ENCODE results near the gene MESD. TPM values are rescaled to one million over a fixed set of nuclear protein-coding genes. Genes with fewer than 3 reads are reported as not detected.
A peak's percentile ranks its signal among the peaks of the same experiment; 100 is the strongest.

The MESD gene
- total and polyA plus RNA-seq, 9 of the 15 experiments (the other 6 are each of a cell fraction or from before 2014, with no cell fraction given): 11.3 to 39.7 (median 22.8) TPM

DNA sequence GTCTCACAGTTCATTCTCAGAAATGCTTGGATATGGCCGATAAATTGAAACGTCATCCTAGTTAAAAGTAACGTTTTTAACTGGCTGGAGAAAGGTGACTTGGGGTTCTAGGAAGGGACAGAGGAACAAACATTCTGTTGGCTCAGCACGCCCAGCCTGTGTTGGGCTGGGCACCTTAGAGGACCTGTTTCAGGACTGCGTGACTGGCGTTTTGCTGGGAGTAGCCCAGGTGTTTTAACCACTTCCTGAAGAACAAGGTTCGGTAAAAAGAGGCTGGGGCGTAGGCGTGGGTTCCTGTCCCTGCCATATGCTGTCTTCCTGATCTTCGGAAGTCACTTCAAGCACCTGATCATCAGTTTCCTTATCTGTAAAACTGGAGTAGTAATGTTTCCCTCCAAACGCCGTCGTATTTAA, 10.0 kb upstream of the MESD start:
- peak; percentile 32 to 79 (median 44) for DNase-seq (ENCODE audit: extremely low read depth in 1 of 4, low spot score in 3 of 4)
- intact Hi-C loops (cut with micrococcal nuclease) (loop anchor here (2.0 to 5.0 kb wide), 2 partner anchors 107 to 153 kb away; no protein-coding TSS in a partner anchor), in situ Hi-C loops (cut with MboI) (loop anchor here (5.0 kb wide), 1 partner anchor 103 kb away; no protein-coding TSS in a partner anchor)
- POLR2A ChIA-PET: interaction anchor here (1.5 to 1.7 kb wide), 2 partner anchors 11 to 16 kb away, joined by 4 read pairs; no protein-coding TSS in a partner anchor
- CTCF ChIA-PET (ENCODE audit: low intra/inter-chr PET ratio): interaction anchor here (0.6 kb wide), 1 partner anchor 22 kb away, joined by 6 read pairs; no protein-coding TSS in a partner anchor
- H3K36me3 ChIP-seq (ENCODE audit: control insufficient read depth, insufficient read depth, low read length): peaks cover 13% of the 10 kb centered on the region; the same call in 1 of the 3 replicates
- no peaks in the 10 kb centered on the region for H3K9me3 ChIP-seq (replicated peaks; ENCODE audit: control insufficient read depth, insufficient read depth, low read depth, low read length)
- H4K20me1 ChIP-seq (replicated peaks; ENCODE audit: control insufficient read depth, insufficient read depth, low read length): no peaks in the 10 kb centered on the region
- peak overlapping the region; percentile 79 for H2AFZ ChIP-seq (ENCODE audit: low read depth, low read length)
- peak overlapping the region; percentile 62 to 88; a peak in 3 of 4 replicates for H3K9ac ChIP-seq (ENCODE audit: insufficient read depth in 1 of 2, low read depth in 2 of 2, low read length in 2 of 2)
- H3K9me1 ChIP-seq (ENCODE audit: control insufficient read depth, insufficient read depth, low read length): no peaks in the 10 kb centered on the region
- no peaks in the 10 kb centered on the region for H3K27me3 ChIP-seq (ENCODE audit: control insufficient read depth in 2 of 2, insufficient read depth in 2 of 2, low read length in 2 of 2)
- peak overlapping the region; percentile 86 for H3K4me2 ChIP-seq (ENCODE audit: insufficient read depth, low read length)
- peaks cover 12 to 31% of the 10 kb centered on the region in 2 experiments for H3K4me1 ChIP-seq (replicated peaks in 1 of 2; ENCODE audit: control insufficient read depth in 2 of 2, insufficient read depth in 2 of 2, low read length in 2 of 2)
- peaks cover 43% of the 10 kb centered on the region for H3K79me2 ChIP-seq (ENCODE audit: control insufficient read depth, insufficient read depth, low read length)
- peak; percentile 33 for ATAC-seq
- peak overlapping the region; percentile 92 for H3K27ac ChIP-seq (ENCODE audit: extremely low read depth, low read depth, low read length)
- peak overlapping the region; percentile 90 for H3K4me3 ChIP-seq
- no TSS peak for BruUV-seq (replicated peaks)
- 1% methylated on average over 13 of the region's 13 CpGs for WGBS (ENCODE audit: insufficient coverage, low coverage, missing lambda C conversion rate)
- peak; percentile 73 for FAIRE-seq
- TF ChIP-seq, protein P1, sequence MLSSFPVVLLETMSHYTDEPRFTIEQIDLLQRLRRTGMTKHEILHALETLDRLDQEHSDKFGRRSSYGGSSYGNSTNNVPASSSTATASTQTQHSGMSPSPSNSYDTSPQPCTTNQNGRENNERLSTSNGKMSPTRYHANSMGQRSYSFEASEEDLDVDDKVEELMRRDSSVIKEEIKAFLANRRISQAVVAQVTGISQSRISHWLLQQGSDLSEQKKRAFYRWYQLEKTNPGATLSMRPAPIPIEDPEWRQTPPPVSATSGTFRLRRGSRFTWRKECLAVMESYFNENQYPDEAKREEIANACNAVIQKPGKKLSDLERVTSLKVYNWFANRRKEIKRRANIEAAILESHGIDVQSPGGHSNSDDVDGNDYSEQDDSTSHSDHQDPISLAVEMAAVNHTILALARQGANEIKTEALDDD (IDR thresholded peaks at IDR 0.05): peak; percentile 67
- peak in 1 of 2 experiments; percentile 91; a peak in 2 of 4 replicates for TF ChIP-seq ETV6 (IDR thresholded peaks at IDR 0.05; ENCODE audit: borderline replicate concordance in 1 of 2, low read depth in 2 of 2, low read length in 1 of 2)
- no peak for TF ChIP-seq ETV6 (CRISPR knock-in tag; IDR thresholded peaks at IDR 0.05; ENCODE audit: borderline replicate concordance)
- TF ChIP-seq CXXC5 (CRISPR knock-in tag; IDR thresholded peaks at IDR 0.05): peak; percentile 36
- TF ChIP-seq POLR2A (conservative IDR thresholded peaks at IDR 0.05): peak; percentile 63
- TF ChIP-seq, protein P2, sequence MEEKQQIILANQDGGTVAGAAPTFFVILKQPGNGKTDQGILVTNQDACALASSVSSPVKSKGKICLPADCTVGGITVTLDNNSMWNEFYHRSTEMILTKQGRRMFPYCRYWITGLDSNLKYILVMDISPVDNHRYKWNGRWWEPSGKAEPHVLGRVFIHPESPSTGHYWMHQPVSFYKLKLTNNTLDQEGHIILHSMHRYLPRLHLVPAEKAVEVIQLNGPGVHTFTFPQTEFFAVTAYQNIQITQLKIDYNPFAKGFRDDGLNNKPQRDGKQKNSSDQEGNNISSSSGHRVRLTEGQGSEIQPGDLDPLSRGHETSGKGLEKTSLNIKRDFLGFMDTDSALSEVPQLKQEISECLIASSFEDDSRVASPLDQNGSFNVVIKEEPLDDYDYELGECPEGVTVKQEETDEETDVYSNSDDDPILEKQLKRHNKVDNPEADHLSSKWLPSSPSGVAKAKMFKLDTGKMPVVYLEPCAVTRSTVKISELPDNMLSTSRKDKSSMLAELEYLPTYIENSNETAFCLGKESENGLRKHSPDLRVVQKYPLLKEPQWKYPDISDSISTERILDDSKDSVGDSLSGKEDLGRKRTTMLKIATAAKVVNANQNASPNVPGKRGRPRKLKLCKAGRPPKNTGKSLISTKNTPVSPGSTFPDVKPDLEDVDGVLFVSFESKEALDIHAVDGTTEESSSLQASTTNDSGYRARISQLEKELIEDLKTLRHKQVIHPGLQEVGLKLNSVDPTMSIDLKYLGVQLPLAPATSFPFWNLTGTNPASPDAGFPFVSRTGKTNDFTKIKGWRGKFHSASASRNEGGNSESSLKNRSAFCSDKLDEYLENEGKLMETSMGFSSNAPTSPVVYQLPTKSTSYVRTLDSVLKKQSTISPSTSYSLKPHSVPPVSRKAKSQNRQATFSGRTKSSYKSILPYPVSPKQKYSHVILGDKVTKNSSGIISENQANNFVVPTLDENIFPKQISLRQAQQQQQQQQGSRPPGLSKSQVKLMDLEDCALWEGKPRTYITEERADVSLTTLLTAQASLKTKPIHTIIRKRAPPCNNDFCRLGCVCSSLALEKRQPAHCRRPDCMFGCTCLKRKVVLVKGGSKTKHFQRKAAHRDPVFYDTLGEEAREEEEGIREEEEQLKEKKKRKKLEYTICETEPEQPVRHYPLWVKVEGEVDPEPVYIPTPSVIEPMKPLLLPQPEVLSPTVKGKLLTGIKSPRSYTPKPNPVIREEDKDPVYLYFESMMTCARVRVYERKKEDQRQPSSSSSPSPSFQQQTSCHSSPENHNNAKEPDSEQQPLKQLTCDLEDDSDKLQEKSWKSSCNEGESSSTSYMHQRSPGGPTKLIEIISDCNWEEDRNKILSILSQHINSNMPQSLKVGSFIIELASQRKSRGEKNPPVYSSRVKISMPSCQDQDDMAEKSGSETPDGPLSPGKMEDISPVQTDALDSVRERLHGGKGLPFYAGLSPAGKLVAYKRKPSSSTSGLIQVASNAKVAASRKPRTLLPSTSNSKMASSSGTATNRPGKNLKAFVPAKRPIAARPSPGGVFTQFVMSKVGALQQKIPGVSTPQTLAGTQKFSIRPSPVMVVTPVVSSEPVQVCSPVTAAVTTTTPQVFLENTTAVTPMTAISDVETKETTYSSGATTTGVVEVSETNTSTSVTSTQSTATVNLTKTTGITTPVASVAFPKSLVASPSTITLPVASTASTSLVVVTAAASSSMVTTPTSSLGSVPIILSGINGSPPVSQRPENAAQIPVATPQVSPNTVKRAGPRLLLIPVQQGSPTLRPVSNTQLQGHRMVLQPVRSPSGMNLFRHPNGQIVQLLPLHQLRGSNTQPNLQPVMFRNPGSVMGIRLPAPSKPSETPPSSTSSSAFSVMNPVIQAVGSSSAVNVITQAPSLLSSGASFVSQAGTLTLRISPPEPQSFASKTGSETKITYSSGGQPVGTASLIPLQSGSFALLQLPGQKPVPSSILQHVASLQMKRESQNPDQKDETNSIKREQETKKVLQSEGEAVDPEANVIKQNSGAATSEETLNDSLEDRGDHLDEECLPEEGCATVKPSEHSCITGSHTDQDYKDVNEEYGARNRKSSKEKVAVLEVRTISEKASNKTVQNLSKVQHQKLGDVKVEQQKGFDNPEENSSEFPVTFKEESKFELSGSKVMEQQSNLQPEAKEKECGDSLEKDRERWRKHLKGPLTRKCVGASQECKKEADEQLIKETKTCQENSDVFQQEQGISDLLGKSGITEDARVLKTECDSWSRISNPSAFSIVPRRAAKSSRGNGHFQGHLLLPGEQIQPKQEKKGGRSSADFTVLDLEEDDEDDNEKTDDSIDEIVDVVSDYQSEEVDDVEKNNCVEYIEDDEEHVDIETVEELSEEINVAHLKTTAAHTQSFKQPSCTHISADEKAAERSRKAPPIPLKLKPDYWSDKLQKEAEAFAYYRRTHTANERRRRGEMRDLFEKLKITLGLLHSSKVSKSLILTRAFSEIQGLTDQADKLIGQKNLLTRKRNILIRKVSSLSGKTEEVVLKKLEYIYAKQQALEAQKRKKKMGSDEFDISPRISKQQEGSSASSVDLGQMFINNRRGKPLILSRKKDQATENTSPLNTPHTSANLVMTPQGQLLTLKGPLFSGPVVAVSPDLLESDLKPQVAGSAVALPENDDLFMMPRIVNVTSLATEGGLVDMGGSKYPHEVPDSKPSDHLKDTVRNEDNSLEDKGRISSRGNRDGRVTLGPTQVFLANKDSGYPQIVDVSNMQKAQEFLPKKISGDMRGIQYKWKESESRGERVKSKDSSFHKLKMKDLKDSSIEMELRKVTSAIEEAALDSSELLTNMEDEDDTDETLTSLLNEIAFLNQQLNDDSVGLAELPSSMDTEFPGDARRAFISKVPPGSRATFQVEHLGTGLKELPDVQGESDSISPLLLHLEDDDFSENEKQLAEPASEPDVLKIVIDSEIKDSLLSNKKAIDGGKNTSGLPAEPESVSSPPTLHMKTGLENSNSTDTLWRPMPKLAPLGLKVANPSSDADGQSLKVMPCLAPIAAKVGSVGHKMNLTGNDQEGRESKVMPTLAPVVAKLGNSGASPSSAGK (IDR thresholded peaks at IDR 0.05): peak; percentile 54; the same call in 1 of the 2 replicates
- peak; percentile 59 for TF ChIP-seq EP300 (IDR thresholded peaks at IDR 0.05; ENCODE audit: low read length)
- TF ChIP-seq CBX3 (IDR thresholded peaks at IDR 0.05; ENCODE audit: borderline replicate concordance in 1 of 2, low read length in 2 of 2): 0 out of 3 replicates have a peak, but pooled peaks of 1 of the 2 experiments have one; percentile 2
- TF ChIP-seq ETV1 (tag; conservative IDR thresholded peaks at IDR 0.05; ENCODE audit: low read depth): peak; percentile 55
